GM23248 (cell line): ENCODE results near the gene MTCL1. TPM values are rescaled to one million over a fixed set of nuclear protein-coding genes. Genes with fewer than 3 reads are reported as not detected.

Source experiments
- DNase-seq: peaks from one replicate; pipeline ENCODE4 v3.0.0-alpha.2; 2015
- H2AFZ ChIP-seq: fragments of 200-600 bp; sonication (generic); 2 replicates; pipeline ENCODE4 v1.6.1; 2016; ENCODE audit warnings: antibody characterized with exemption
- H3F3A ChIP-seq: fragments of 200-600 bp; sonication (generic); 2 replicates; pipeline ENCODE4 v1.6.1; 2016; ENCODE audit warnings: mild to moderate bottlenecking, antibody characterized with exemption, mixed run types; ENCODE audit not compliant: insufficient read depth
- H3K27ac ChIP-seq: fragments of 200-600 bp; sonication (generic); 2 replicates; pipeline ENCODE4 v1.5.1; 2016; ENCODE audit warnings: mild to moderate bottlenecking
- H3K27me3 ChIP-seq: fragments of 200-600 bp; sonication (generic); replicated peaks from 2 replicates; pipeline ENCODE4 v1.6.1; 2016; ENCODE audit warnings: mild to moderate bottlenecking; ENCODE audit not compliant: insufficient read depth
- H3K36me3 ChIP-seq: fragments of 200-600 bp; sonication (generic); 2 replicates; pipeline ENCODE4 v1.6.1; 2016; ENCODE audit warnings: low read depth, mild to moderate bottlenecking
- H3K4me1 ChIP-seq: fragments of 200-600 bp; sonication (generic); 2 replicates; pipeline ENCODE4 v1.6.1; 2016; ENCODE audit warnings: mild to moderate bottlenecking; ENCODE audit not compliant: insufficient read depth
- H3K4me2 ChIP-seq: fragments of 200-600 bp; sonication (generic); one replicate; pipeline ENCODE4 v1.6.1; 2016; ENCODE audit warnings: mild to moderate bottlenecking; ENCODE audit not compliant: unreplicated experiment
- H3K4me3 ChIP-seq: fragments of 200-600 bp; sonication (generic); 2 replicates; pipeline ENCODE4 v1.5.1; 2016; ENCODE audit warnings: mild to moderate bottlenecking
- H3K79me2 ChIP-seq: fragments of 200-600 bp; sonication (generic); 2 replicates; pipeline ENCODE4 v1.6.1; 2016; ENCODE audit warnings: mild to moderate bottlenecking; ENCODE audit not compliant: insufficient read depth
- H3K9ac ChIP-seq: fragments of 200-600 bp; sonication (generic); 2 replicates; pipeline ENCODE4 v1.6.1; 2016; ENCODE audit warnings: mild to moderate bottlenecking
- H3K9me2 ChIP-seq: fragments of 200-600 bp; sonication (generic); 2 replicates; pipeline ENCODE4 v1.6.1; 2016; ENCODE audit warnings: mixed run types, mild to moderate bottlenecking, moderate library complexity; ENCODE audit not compliant: insufficient read depth
- H3K9me3 ChIP-seq: fragments of 200-600 bp; sonication (generic); one replicate; pipeline ENCODE4 v1.6.1; 2017; ENCODE audit warnings: low read depth
- H4K20me1 ChIP-seq: fragments of 200-600 bp; sonication (generic); 2 replicates; pipeline ENCODE4 v1.6.0; 2016; ENCODE audit not compliant: insufficient read depth
- EZH2 ChIP-seq: fragments of 200-600 bp; sonication (generic); IDR thresholded peaks from 2 replicates; pipeline ENCODE4 v1.6.1; 2018; ENCODE audit warnings: antibody characterized with exemption, mild to moderate bottlenecking; ENCODE audit not compliant: insufficient read depth, poor library complexity, severe bottlenecking
- EZH2phosphoT487 ChIP-seq: fragments of 200-600 bp; sonication (generic); IDR thresholded peaks from 2 replicates; pipeline ENCODE4 v1.6.1; 2018; ENCODE audit warnings: antibody characterized with exemption, moderate library complexity, mild to moderate bottlenecking, low read depth; ENCODE audit not compliant: insufficient read depth
- WGBS, 2 experiments: methylation state at CpG; one replicate each; pipeline ENCODE4 v1.1.6; 2015 to 2017; ENCODE audit warnings: low lambda C conversion rate in 2 of 2, low coverage in 1 of 2; ENCODE audit errors: missing lambda C conversion rate in 2 of 2; 5-methylcytosine and 5-hydroxymethylcytosine counted together
- in situ Hi-C: fragments of 300-500 bp; cut with MboI; formaldehyde crosslinking; loops from 2 replicates; pipeline ENCODE4 v1.15.0; 2020
- polyA plus RNA-seq: library from polyadenylated mRNA; unstranded; fragments of >200 nt; fragmentation: Nextera tagmentation; extraction: Ambion mirVana; gene quantifications from 2 replicates; pipeline ENCODE4 v1.2.1, GENCODE V29; 2016
- total RNA-seq: library from RNA; depleted of rRNA; stranded (reverse); fragments of >200 nt; shearing (Covaris generic); gene quantifications from 2 replicates; pipeline ENCODE4 v1.2.3, GENCODE V29; 2014

MTCL1 gene
- total and polyA plus RNA-seq, 2 experiments from 2014 or later: 10.3 to 36.9 TPM

- Histone ChIP-seq H4K20me1 (peaks cover 16% of the 10 kb centered on the region; the same call in 1 of the 2 replicates), H3K36me3 (peaks cover 43% of the 10 kb centered on the region)
- TF ChIP-seq EZH2phosphoT487 (no peak), EZH2 (no peak)
Measured at GRCh38 chr18:8717011-8717770, 11.8 kb downstream of the MTCL1 start.

GRCh38 chr18:8718401-8718913 is 13.1 kb downstream of the MTCL1 start:
- Histone ChIP-seq H3K9me3 (no peaks in the 10 kb centered on the region), H3K36me3 (peaks cover 47% of the 10 kb centered on the region), H3K9ac (no peak overlapping the region), H3F3A (0 out of 2 replicates have a peak, but pooled peaks cover 8% of the 10 kb centered on the region), H3K4me1 (peaks cover 9% of the 10 kb centered on the region), H3K4me3 (no peak overlapping the region), H3K9me2 (no peaks in the 10 kb centered on the region), H4K20me1 (peaks cover 12% of the 10 kb centered on the region; the same call in 1 of the 2 replicates), H2AFZ (no peak overlapping the region), H3K27me3 (no peaks in the 10 kb centered on the region), H3K4me2 (no peak overlapping the region), H3K27ac (no peak overlapping the region), H3K79me2 (peaks cover 97% of the 10 kb centered on the region)
- in situ Hi-C loops: no loop called here
- WGBS, 2 experiments: 89% methylated on average over 16 of the region's 16 CpGs
- no peak for DNase-seq
- no peak for TF ChIP-seq EZH2
- TF ChIP-seq EZH2phosphoT487: no peak

More at GRCh38 chr18:8717011-8717770, 11.8 kb downstream of the MTCL1 start:
- DNase-seq: no peak
- H3K27me3 ChIP-seq: no peaks in the 10 kb centered on the region
- no peak overlapping the region for H2AFZ ChIP-seq
- 86 to 87% methylated on average over 13 of the region's 13 CpGs for WGBS, 2 experiments
- no peak overlapping the region for H3K27ac ChIP-seq
- no peaks in the 10 kb centered on the region for H3K9me2 ChIP-seq
- no peaks in the 10 kb centered on the region for H3K9me3 ChIP-seq
- in situ Hi-C loops: no loop called here
- H3K79me2 ChIP-seq: peaks cover 97% of the 10 kb centered on the region
- no peak overlapping the region for H3K9ac ChIP-seq
- H3K4me1 ChIP-seq: peaks cover 7% of the 10 kb centered on the region
- H3K4me3 ChIP-seq: no peak overlapping the region
- H3F3A ChIP-seq: peaks cover 15% of the 10 kb centered on the region; the same call in 1 of the 2 replicates
- H3K4me2 ChIP-seq: no peak overlapping the region

GRCh38 chr18:8719192-8719591 is 13.8 kb downstream of the MTCL1 start:
- in situ Hi-C loops: no loop called here
- H3K4me2 ChIP-seq: no peak overlapping the region
- peaks cover 9% of the 10 kb centered on the region for H3K4me1 ChIP-seq
- no peaks in the 10 kb centered on the region for H3K9me2 ChIP-seq
- TF ChIP-seq EZH2phosphoT487: no peak
- no peak for TF ChIP-seq EZH2
- H3F3A ChIP-seq: 0 out of 2 replicates have a peak, but pooled peaks cover 7% of the 10 kb centered on the region
- H3K27me3 ChIP-seq: no peaks in the 10 kb centered on the region
- no peak overlapping the region for H3K27ac ChIP-seq
- H3K9ac ChIP-seq: no peak overlapping the region
- no peak for DNase-seq
- no peak overlapping the region for H2AFZ ChIP-seq
- no peak overlapping the region for H3K4me3 ChIP-seq
- H4K20me1 ChIP-seq: 0 out of 2 replicates have a peak, but pooled peaks cover 6% of the 10 kb centered on the region
- no peaks in the 10 kb centered on the region for H3K9me3 ChIP-seq
- 83 to 89% methylated on average over 4 of the region's 4 CpGs for WGBS, 2 experiments
- peaks cover 52% of the 10 kb centered on the region for H3K36me3 ChIP-seq
- H3K79me2 ChIP-seq: peaks cover 97% of the 10 kb centered on the region

GRCh38 chr18:8720141-8720540 is 14.8 kb downstream of the MTCL1 start:
- no peak overlapping the region for H3K27ac ChIP-seq
- whole genome bisulfite sequencing, 2 experiments: 88 to 90% methylated on average over 7 of the region's 7 CpGs
- in situ Hi-C loops: no loop called here
- peaks cover 52% of the 10 kb centered on the region for H3K36me3 ChIP-seq
- peaks cover 9% of the 10 kb centered on the region for H3K4me1 ChIP-seq
- H3K9me2 ChIP-seq: no peaks in the 10 kb centered on the region
- H3K9ac ChIP-seq: no peak overlapping the region
- H3K9me3 ChIP-seq: no peaks in the 10 kb centered on the region
- no peak for DNase-seq
- no peaks in the 10 kb centered on the region for H3K27me3 ChIP-seq
- H3K79me2 ChIP-seq: peaks cover 97% of the 10 kb centered on the region
- H3F3A ChIP-seq: 0 out of 2 replicates have a peak, but pooled peaks cover 7% of the 10 kb centered on the region
- H2AFZ ChIP-seq: no peak overlapping the region
- no peak overlapping the region for H3K4me2 ChIP-seq
- H3K4me3 ChIP-seq: no peak overlapping the region
- TF ChIP-seq EZH2phosphoT487 (no peak), EZH2 (no peak)
- 0 out of 2 replicates have a peak, but pooled peaks cover 6% of the 10 kb centered on the region for H4K20me1 ChIP-seq
